Left lung (tissue), 10 donors: ENCODE measurements around the gene TMEM120A. TPM values are rescaled to one million over a fixed set of nuclear protein-coding genes. Genes with fewer than 3 reads are reported as not detected.

ENCODE experiments used
- ATAC-seq: fragments of 200-7000 bp; cut with Tn5 transposase; one replicate; pipeline ENCODE4 v1.9.1; 2020; ENCODE audit warnings: moderate library complexity
- DNase-seq, 4 donors: peaks; one replicate each; pipeline ENCODE4 v3.0.0-alpha.2; 2013 to 2020
- H3K27ac ChIP-seq, 2 donors: fragments of 200-600 bp; sonication (generic) in 1 of 2; one replicate each; pipeline versions ENCODE4 v1.5.0 to v1.8.0; 2020 to 2021
- H3K27me3 ChIP-seq, 2 donors: fragments of 200-600 bp; sonication (generic) in 1 of 2; one replicate each; pipeline versions ENCODE4 v1.5.0 to v1.8.0; 2020 to 2021
- H3K36me3 ChIP-seq, 2 donors: fragments of 200-600 bp; sonication (generic) in 1 of 2; one replicate each; pipeline versions ENCODE4 v1.5.0 to v1.8.0; 2020 to 2021
- H3K4me1 ChIP-seq, 2 donors: fragments of 200-600 bp; one replicate each; pipeline ENCODE4 v1.8.0; 2021
- H3K4me3 ChIP-seq, 2 donors: fragments of 200-600 bp; sonication (generic) in 1 of 2; one replicate each; pipeline versions ENCODE4 v1.5.0 to v1.8.0; 2020 to 2021; ENCODE audit warnings: mild to moderate bottlenecking in 1 of 2
- H3K9me3 ChIP-seq, 2 donors: fragments of 200-600 bp; sonication (generic) in 1 of 2; one replicate each; pipeline versions ENCODE4 v1.5.0 to v1.8.0; 2020 to 2021
- CTCF ChIP-seq, 2 donors: fragments of 200-600 bp; sonication (generic) in 1 of 2; IDR thresholded peaks; one replicate each; pipeline versions ENCODE4 v1.5.0 to v1.8.0; 2021; ENCODE audit warnings: antibody characterized with exemption in 2 of 2
- intact Hi-C, 2 donors: fragments of 100-400 bp; cut with DNase I; formaldehyde crosslinking; loops; one replicate each; pipeline versions ENCODE4 v1.11.2 to v1.14.2; 2022
- polyA plus RNA-seq, 6 donors: library from polyadenylated mRNA; unstranded; fragments of 120-200 nt; gene quantifications; one replicate each; pipeline ENCODE4 v1.2.1, GENCODE V29; 2013; ENCODE audit not compliant: insufficient read length in 6 of 6
- total RNA-seq, 2 donors: library from RNA; stranded (reverse); fragmentation: NEBNext Ultra II Directional; extraction: Animal tissue kit (Norgen Biotek cat#: 25700); gene quantifications; one replicate each; pipeline ENCODE4 v1.2.1, GENCODE V29; 2021
- donor health status: DM: no; HTN: yes; CAD: no.
- donor health status: DM: no; HTN: no; CAD: no.

Gene TMEM120A
- total and polyA plus RNA-seq, 8 donors = 32.3 to 50.4 (median 38.4) TPM

- DNase-seq (no peak), ATAC-seq (no peak)
- intact Hi-C loops = loop anchor here in 1 of 2 donors (10.0 kb wide), 1 partner anchor 111 kb away; no protein-coding TSS in a partner anchor
- no peak for TF ChIP-seq CTCF (IDR thresholded peaks at IDR 0.05)
- Histone ChIP-seq H3K4me3 (no peak overlapping the region), H3K4me1 (peaks cover 10 to 44% of the 10 kb centered on the region in 2 donors), H3K9me3 (no peaks in the 10 kb centered on the region), H3K27me3 (no peaks in the 10 kb centered on the region), H3K27ac (peak overlapping the region in 1 of 2 donors; percentile 88), H3K36me3 (peaks cover 0 to 29% of the 10 kb centered on the region in 2 donors)
Observed at GRCh38 chr7:75995996-75996395, 1.6 kb upstream of the TMEM120A start.

GRCh38 chr7:75995052-75995471, 667 bp upstream of the TMEM120A start:
- DNase-seq (peak in 1 of 4 donors; percentile 36), ATAC-seq (peak; percentile 0)
- Histone ChIP-seq H3K27me3 (no peaks in the 10 kb centered on the region), H3K36me3 (peaks cover 0 to 20% of the 10 kb centered on the region in 2 donors), H3K27ac (peak overlapping the region; percentile 85 to 88), H3K9me3 (no peaks in the 10 kb centered on the region), H3K4me1 (peaks cover 10 to 47% of the 10 kb centered on the region in 2 donors), H3K4me3 (peak overlapping the region; percentile 89 to 99)
- TF ChIP-seq CTCF (IDR thresholded peaks at IDR 0.05) = no peak
- intact Hi-C loops = loop anchor here in 1 of 2 donors (10.0 kb wide), 1 partner anchor 110 kb away; no protein-coding TSS in a partner anchor

GRCh38 chr7:75993689-75994387, 557 bp downstream of the TMEM120A start:
- peaks cover 10 to 57% of the 10 kb centered on the region in 2 donors for H3K4me1 ChIP-seq
- H3K4me3 ChIP-seq = peak overlapping the region; percentile 89 to 99
- ATAC-seq = peak; percentile 50
- H3K27ac ChIP-seq = peak overlapping the region; percentile 85 to 88
- H3K27me3 ChIP-seq = no peaks in the 10 kb centered on the region
- peak in 2 of 4 donors; percentile 59 to 90 for DNase-seq
- peaks cover 0 to 17% of the 10 kb centered on the region in 2 donors for H3K36me3 ChIP-seq
- no peaks in the 10 kb centered on the region for H3K9me3 ChIP-seq
- no peak for TF ChIP-seq CTCF (IDR thresholded peaks at IDR 0.05)
- intact Hi-C loops = loop anchor here in 1 of 2 donors (10.0 kb wide), 1 partner anchor 109 kb away; no protein-coding TSS in a partner anchor

- Histone ChIP-seq H3K27ac (no peak overlapping the region), H3K27me3 (no peaks in the 10 kb centered on the region), H3K36me3 (peaks cover 0 to 28% of the 10 kb centered on the region in 2 donors), H3K4me3 (no peak overlapping the region), H3K4me1 (peaks cover 10 to 53% of the 10 kb centered on the region in 2 donors), H3K9me3 (no peaks in the 10 kb centered on the region)
- ATAC-seq = no peak
- TF ChIP-seq CTCF (IDR thresholded peaks at IDR 0.05) = no peak
- DNase-seq = peak in 1 of 4 donors; percentile 67
- intact Hi-C loops = loop anchor here in 1 of 2 donors (10.0 kb wide), 1 partner anchor 107 kb away; no protein-coding TSS in a partner anchor
Observed at GRCh38 chr7:75992083-75992755, 2.2 kb downstream of the TMEM120A start.
